Measurements from ENCODE around the gene SFSWAP. TPM values are rescaled to one million over a fixed set of nuclear protein-coding genes. Genes with fewer than 3 reads are reported as not detected.
A peak's percentile ranks its signal among the peaks of the same experiment; 100 is the strongest.
"Not testable (repeated sequence)": the region's sequence is repeated elsewhere in the genome, so short reads cannot be mapped to it uniquely, and the experiment has no call there.

SFSWAP gene
- total RNA-seq, 3 donors from 2014 or later = 72.4 to 77.8 (median 76.7) TPM

DNA sequence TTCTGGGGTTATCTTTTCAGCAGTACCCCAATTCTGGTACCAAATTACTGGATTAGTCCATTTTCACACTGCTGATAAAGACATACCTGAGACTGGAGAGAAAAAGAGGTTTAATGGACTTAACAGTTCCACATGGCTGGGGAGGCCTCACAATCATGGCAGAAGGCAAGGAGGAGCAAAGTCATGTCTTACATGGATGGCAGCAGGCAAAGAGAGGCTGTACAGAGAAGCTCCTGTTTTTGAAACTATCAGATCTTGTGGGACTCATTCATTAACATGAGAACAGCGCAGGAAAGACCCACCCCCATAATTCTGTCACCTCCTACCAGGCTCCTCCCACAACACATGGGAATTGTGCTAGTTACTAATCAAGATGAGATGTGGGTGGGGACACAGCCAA is 33.8 kb downstream of the SFSWAP start:
- Mint-ChIP-seq H3K36me3 (ENCODE audit: insufficient read depth) (peaks cover 54% of the 10 kb centered on the region), H3K9me3 (peaks cover 12% of the 10 kb centered on the region)
- H3K4me3 Mint-ChIP-seq; DNase-seq; ATAC-seq; H3K4me1 Mint-ChIP-seq (ENCODE audit: low read depth); H3K27me3 Mint-ChIP-seq (ENCODE audit: low read depth): not testable (repeated sequence)

DNA sequence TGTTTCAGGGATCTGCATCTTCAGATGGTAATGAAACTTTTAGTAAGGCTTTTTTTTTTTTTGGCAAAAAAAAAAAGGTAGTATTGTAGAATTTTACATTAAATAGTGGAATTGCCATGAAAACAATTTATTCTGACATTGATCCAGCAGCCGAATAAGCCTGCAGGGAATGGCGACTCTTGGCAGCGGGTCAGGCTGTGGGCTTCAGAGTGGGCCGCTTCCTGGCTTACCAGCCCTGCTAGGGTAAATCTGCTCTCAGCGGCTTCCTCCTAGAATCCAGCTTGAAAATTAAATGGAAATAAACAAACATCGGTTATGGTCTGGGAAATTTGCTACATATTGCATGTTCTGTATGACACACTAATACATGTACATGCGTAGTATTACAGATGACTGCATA is 34.8 kb downstream of the SFSWAP start:
- Mint-ChIP-seq H3K4me1 (ENCODE audit: low read depth) (no peaks in the 10 kb centered on the region), H3K9me3 (peaks cover 12% of the 10 kb centered on the region), H3K27me3 (ENCODE audit: low read depth) (no peaks in the 10 kb centered on the region), H3K4me3 (no peak overlapping the region), H3K36me3 (ENCODE audit: insufficient read depth) (peaks cover 45% of the 10 kb centered on the region)
- no peak for DNase-seq
- ATAC-seq = no peak

GRCh38 chr12:131747276-131748177 is 36.6 kb downstream of the SFSWAP start:
- Mint-ChIP-seq H3K27me3 (ENCODE audit: low read depth) (no peaks in the 10 kb centered on the region), H3K4me3 (no peak overlapping the region), H3K9me3 (peaks cover 11% of the 10 kb centered on the region), H3K36me3 (ENCODE audit: insufficient read depth) (peaks cover 41% of the 10 kb centered on the region), H3K4me1 (ENCODE audit: low read depth) (no peaks in the 10 kb centered on the region)
- ATAC-seq (no peak), DNase-seq (no peak)

DNA sequence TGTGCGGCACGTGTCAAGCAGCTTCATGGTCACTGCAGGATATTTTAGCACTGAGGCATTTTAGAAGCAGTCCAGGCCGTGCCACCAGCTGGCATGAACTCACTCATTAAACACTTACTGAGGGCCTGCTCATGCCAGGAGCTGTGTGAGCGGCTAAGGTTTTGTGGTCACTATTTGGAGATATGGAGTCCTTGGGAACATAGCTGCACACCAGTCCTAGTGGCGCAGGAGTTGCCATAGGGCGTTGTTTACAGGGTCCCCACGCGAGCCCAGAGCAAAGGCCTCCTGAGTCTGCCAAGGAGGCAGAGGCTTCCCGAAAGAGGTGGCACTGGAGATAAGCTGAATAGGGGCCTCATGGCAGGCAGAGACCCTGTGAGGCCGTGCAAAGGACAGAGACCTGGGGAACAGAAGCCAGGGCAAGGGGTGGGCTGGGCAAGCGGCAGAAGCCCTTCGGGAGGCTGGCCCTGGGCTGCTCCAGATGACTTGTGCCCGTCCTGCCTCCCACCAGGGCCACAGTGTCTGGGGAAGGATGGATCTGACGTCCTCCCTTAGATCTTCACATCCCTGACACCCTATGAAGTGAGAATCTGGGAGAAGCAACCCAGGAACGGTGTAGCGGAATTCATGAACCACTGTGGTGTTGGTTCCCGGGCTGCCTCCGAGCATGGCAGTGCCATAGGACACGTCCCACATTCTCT is 38.9 kb downstream of the SFSWAP start:
- ATAC-seq (no peak), DNase-seq (no peak)
- Mint-ChIP-seq H3K36me3 (ENCODE audit: insufficient read depth) (peaks cover 37% of the 10 kb centered on the region), H3K4me3 (no peak overlapping the region), H3K4me1 (ENCODE audit: low read depth) (no peaks in the 10 kb centered on the region), H3K9me3 (no peaks in the 10 kb centered on the region), H3K27me3 (ENCODE audit: low read depth) (no peaks in the 10 kb centered on the region)

DNA sequence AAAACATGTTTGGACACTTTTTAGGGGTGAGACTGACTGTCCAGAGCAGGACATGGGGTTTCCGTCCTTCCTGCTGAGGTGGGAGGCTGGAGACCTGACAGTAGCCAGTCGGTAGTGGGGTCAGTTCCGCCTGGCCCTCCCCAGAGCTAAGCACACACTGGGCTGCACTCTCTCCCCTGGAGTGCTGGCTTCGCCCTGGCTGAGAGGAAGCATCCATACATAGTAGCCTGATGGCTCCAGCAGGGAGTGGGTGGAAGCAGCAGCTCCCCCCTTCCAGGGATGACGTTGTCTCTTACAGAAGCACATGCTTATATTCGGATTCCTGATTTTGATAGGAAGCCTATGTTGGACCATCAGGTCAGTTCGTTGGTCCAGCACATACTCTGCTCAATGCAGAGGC is 40.4 kb downstream of the SFSWAP start:
- Mint-ChIP-seq H3K9me3 (no peaks in the 10 kb centered on the region), H3K4me1 (ENCODE audit: low read depth) (peaks cover 3% of the 10 kb centered on the region), H3K4me3 (no peak overlapping the region), H3K36me3 (ENCODE audit: insufficient read depth) (peaks cover 44% of the 10 kb centered on the region), H3K27me3 (ENCODE audit: low read depth) (no peaks in the 10 kb centered on the region)
- ATAC-seq (no peak), DNase-seq (no peak)

- DNase-seq = no peak
- H3K4me1 Mint-ChIP-seq (ENCODE audit: low read depth) = peaks cover 3% of the 10 kb centered on the region
- H3K27me3 Mint-ChIP-seq (ENCODE audit: low read depth) = no peaks in the 10 kb centered on the region
- H3K36me3 Mint-ChIP-seq (ENCODE audit: insufficient read depth) = peaks cover 48% of the 10 kb centered on the region
- ATAC-seq = no peak
- no peak overlapping the region for H3K4me3 Mint-ChIP-seq
- H3K9me3 Mint-ChIP-seq = no peaks in the 10 kb centered on the region
Observed at GRCh38 chr12:131752451-131752850, 41.6 kb downstream of the SFSWAP start.

DNA sequence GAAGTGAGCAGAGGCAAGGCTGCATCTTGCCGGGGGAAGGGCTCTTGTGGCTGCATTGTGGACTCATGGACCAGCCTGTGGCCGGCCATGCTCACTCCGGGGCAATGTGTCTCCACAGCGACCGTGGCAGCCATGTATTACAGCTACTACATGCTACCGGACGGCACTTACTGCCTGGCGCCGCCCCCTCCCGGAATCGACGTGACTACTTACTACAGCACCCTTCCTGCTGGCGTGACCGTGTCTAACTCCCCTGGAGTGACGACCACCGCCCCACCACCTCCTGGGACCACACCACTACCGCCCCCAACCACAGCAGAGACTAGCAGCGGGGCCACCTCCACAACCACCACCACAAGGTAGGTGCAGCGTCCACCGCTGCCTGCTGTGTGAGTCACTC is 42.1 kb downstream of the SFSWAP start:
- Mint-ChIP-seq H3K27me3 (ENCODE audit: low read depth) (no peaks in the 10 kb centered on the region), H3K4me1 (ENCODE audit: low read depth) (peaks cover 3% of the 10 kb centered on the region), H3K4me3 (no peak overlapping the region), H3K36me3 (ENCODE audit: insufficient read depth) (peaks cover 49% of the 10 kb centered on the region), H3K9me3 (no peaks in the 10 kb centered on the region)
- DNase-seq (no peak), ATAC-seq (no peak)

DNA sequence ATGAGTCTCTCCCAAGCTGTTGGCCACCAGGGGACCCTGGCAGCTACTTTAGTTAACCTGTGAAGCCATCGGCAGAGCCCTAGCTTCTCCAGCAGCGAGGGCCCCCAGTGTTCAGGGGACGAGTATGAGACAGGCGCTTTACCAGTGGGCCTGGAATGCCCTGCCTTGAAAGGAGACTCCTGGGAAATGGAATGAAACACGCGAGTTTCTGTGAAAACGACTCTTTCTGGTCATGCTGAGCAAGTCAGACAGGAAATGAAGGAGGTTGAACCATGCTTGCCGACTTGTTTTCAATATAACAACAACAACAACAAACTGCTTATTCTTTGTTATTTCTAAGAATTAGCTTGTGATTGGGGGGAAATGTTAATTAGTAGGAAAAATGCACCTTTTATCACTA is 42.9 kb downstream of the SFSWAP start:
- H3K4me1 Mint-ChIP-seq (ENCODE audit: low read depth) = peaks cover 3% of the 10 kb centered on the region
- no peak overlapping the region for H3K4me3 Mint-ChIP-seq
- H3K27me3 Mint-ChIP-seq (ENCODE audit: low read depth) = no peaks in the 10 kb centered on the region
- DNase-seq = no peak
- peaks cover 55% of the 10 kb centered on the region for H3K36me3 Mint-ChIP-seq (ENCODE audit: insufficient read depth)
- H3K9me3 Mint-ChIP-seq = no peaks in the 10 kb centered on the region
- ATAC-seq = no peak

DNA sequence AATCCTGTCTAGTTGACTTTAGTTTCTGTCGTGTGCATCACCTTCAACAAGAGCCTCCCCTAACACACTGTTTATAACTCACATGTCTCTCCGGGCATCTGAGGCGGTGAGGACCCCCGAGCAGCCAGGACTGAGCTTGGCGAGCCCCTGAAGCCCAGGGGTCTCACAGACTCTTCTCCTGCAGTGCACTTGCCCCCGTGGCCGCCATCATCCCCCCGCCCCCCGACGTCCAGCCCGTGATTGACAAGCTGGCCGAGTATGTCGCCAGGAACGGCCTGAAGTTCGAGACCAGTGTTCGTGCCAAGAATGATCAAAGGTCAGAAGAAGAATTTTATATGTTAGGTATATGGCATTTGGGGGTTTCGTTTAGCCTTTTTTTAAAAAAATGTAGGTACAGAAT is 43.3 kb downstream of the SFSWAP start:
- ATAC-seq (no peak), DNase-seq (no peak)
- H3K9me3 Mint-ChIP-seq = no peaks in the 10 kb centered on the region
- H3K36me3 Mint-ChIP-seq (ENCODE audit: insufficient read depth) = peaks cover 57% of the 10 kb centered on the region
- H3K4me3 Mint-ChIP-seq = no peak overlapping the region
- peaks cover 3% of the 10 kb centered on the region for H3K4me1 Mint-ChIP-seq (ENCODE audit: low read depth)
- no peaks in the 10 kb centered on the region for H3K27me3 Mint-ChIP-seq (ENCODE audit: low read depth)

DNA sequence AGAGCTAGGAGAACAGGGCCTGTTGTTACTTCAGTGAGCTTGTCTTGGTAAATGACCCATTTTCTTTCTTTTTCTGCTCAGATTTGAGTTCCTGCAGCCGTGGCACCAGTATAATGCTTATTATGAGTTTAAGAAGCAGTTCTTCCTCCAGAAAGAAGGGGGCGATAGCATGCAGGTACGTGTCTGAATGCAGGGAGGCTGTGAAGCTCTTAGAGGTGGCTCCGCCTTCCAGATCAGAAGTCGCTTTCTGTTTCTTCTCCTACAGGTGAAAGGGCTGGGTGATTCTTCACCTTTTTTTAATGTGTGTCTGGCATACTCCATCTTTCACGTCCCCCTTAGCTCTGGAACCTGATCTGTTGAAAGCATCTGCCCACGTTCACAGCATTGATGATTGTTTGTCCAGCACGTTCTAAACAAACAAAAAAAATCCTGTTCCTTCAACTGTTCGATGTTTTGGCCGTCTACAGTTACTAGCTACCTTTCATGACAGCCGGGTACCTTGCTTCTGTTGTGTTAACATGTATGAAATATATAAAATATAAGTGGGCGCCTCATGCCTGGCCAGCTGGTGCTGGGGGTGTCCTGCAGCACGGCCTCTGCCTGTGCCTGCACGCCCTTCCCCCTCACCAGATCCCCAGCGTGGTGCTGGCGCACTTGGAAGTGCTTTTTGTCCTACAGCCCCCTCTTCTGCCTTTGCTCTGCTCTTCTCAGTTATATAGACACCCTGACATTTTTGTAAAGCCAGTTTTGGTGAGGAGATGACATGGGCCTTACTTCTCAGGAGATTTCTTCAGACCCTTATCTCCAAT is 44.6 kb downstream of the SFSWAP start:
- Mint-ChIP-seq H3K4me3 (no peak overlapping the region), H3K36me3 (ENCODE audit: insufficient read depth) (peaks cover 59% of the 10 kb centered on the region), H3K9me3 (no peaks in the 10 kb centered on the region), H3K27me3 (ENCODE audit: low read depth) (no peaks in the 10 kb centered on the region), H3K4me1 (ENCODE audit: low read depth) (peaks cover 3% of the 10 kb centered on the region)
- peak; percentile 75 to 84 for ATAC-seq
- DNase-seq = no peak

- H3K27me3 Mint-ChIP-seq (ENCODE audit: low read depth) = no peaks in the 10 kb centered on the region
- no peak for ATAC-seq
Observed at GRCh38 chr12:131756441-131756840, 45.6 kb downstream of the SFSWAP start.

GRCh38 chr12:131757111-131757510 is 46.2 kb downstream of the SFSWAP start:
- no peaks in the 10 kb centered on the region for H3K27me3 Mint-ChIP-seq (ENCODE audit: low read depth)
- H3K4me1 Mint-ChIP-seq (ENCODE audit: low read depth) = peaks cover 3% of the 10 kb centered on the region
- no peak overlapping the region for H3K4me3 Mint-ChIP-seq

More at GRCh38 chr12:131756441-131756840, 45.6 kb downstream of the SFSWAP start:
- H3K4me3 Mint-ChIP-seq = no peak overlapping the region
- DNase-seq = no peak
- peaks cover 3% of the 10 kb centered on the region for H3K4me1 Mint-ChIP-seq (ENCODE audit: low read depth)
- peaks cover 63% of the 10 kb centered on the region for H3K36me3 Mint-ChIP-seq (ENCODE audit: insufficient read depth)
- H3K9me3 Mint-ChIP-seq = no peaks in the 10 kb centered on the region

DNA sequence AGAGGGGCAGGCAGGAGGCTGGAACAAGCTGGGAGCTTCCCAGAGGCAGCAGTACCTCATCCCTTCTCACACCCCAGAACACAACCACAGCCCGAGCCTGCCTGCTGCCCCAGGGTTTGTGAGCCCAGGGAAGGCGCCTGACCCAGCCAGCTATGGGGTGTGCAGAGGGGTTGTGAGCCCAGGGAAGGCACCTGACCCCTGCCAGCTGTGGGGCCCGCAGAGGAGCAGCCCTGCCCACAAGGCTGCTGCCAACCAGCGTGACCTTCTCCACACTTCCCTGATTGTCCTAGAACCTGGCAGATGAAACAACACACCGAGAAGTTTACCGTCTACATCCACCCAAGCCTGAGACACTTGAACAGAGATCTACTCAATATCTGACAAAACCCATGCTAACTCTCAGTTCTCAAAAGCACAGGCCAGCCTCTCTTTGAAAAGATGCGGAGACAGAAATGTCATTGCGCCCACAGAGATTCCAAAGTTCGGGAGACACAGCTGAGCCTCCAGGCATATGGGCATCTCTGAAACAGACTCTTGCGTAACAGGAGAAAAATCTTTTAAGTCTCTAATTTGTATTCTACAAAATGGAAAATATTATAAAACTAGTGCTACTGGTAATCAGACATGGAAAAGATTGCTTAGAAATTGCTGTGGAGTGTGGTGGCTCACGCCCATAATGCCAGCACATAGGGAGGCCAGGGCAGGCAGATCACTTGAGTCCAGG is 47.3 kb downstream of the SFSWAP start:
- Mint-ChIP-seq H3K4me1 (ENCODE audit: low read depth) (peaks cover 3% of the 10 kb centered on the region), H3K9me3 (no peaks in the 10 kb centered on the region), H3K27me3 (ENCODE audit: low read depth) (no peaks in the 10 kb centered on the region), H3K36me3 (ENCODE audit: insufficient read depth) (peaks cover 58% of the 10 kb centered on the region), H3K4me3 (no peak overlapping the region)
- DNase-seq = no peak
- ATAC-seq = no peak

More at GRCh38 chr12:131757111-131757510, 46.2 kb downstream of the SFSWAP start:
- Mint-ChIP-seq H3K9me3 (no peaks in the 10 kb centered on the region), H3K36me3 (ENCODE audit: insufficient read depth) (peaks cover 63% of the 10 kb centered on the region)
- ATAC-seq (no peak), DNase-seq (no peak)

- no peak for ATAC-seq
- Mint-ChIP-seq H3K9me3 (no peaks in the 10 kb centered on the region), H3K4me1 (ENCODE audit: low read depth) (peaks cover 3% of the 10 kb centered on the region), H3K36me3 (ENCODE audit: insufficient read depth) (peaks cover 52% of the 10 kb centered on the region), H3K4me3 (no peak overlapping the region), H3K27me3 (ENCODE audit: low read depth) (no peaks in the 10 kb centered on the region)
- DNase-seq = no peak
Observed at GRCh38 chr12:131759176-131759575, 48.3 kb downstream of the SFSWAP start.
